Stimulated activated effector memory CD8-positive, alpha-beta T cell treated with anti-CD3 and anti-CD28 coated beads, Interleukin-12 subunit alpha, Interleukin-12 subunit beta, amount 100 ng/mL, for 72 hours (primary cell): Measurements from ENCODE around the gene ERMAP.
"Not testable (repeated sequence)": the region's sequence is repeated elsewhere in the genome, so short reads cannot be mapped to it uniquely, and the experiment has no call there.

Experiments
- ATAC-seq: fragments of 150-1000 bp; cut with Tn5 transposase; 2 replicates; pipeline ENCODE4 v1.10.0; 2021
- DNase-seq, 2 donors: peaks; one replicate each; pipeline ENCODE4 v3.0.0; 2021 to 2022; ENCODE audit warnings: low spot score in 2 of 2
- H3K27ac Mint-ChIP-seq: one replicate; pipeline ENCODE4 v1.8.0; 2022; ENCODE audit warnings: mild to moderate bottlenecking, mixed read lengths
- H3K36me3 Mint-ChIP-seq: one replicate; pipeline ENCODE4 v1.8.0; 2022; ENCODE audit warnings: mild to moderate bottlenecking, mixed read lengths
- H3K4me1 Mint-ChIP-seq: one replicate; pipeline ENCODE4 v1.8.0; 2022; ENCODE audit warnings: mixed read lengths
- H3K4me3 Mint-ChIP-seq: one replicate; pipeline ENCODE4 v1.8.0; 2022; ENCODE audit warnings: mild to moderate bottlenecking, mixed read lengths
- H3K9me3 Mint-ChIP-seq: one replicate; pipeline ENCODE4 v1.8.0; 2022; ENCODE audit warnings: mixed read lengths

Gene ERMAP

DNA sequence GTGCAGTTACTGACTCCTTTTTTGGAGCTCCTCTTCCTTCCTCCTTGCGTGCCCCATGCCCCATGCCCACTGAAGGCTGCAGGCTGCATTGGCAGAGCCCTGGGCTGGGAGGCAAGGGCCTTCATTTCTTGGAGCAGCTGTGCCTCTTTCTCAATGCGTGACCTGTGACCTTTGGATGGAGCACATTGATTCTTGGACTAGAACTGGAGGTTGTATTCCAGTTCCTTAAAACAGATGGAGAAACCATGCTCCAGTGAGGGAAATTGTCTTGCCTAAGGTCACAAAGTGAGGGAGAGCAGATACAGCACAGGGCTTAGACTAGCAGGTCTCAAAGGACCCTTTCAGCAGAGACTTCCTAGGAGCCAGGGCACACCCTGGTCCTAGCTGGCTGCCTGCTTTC is 23.1 kb upstream of the ERMAP start:
- ATAC-seq, result no peak
- H3K27ac Mint-ChIP-seq, result no peak overlapping the region
- no peaks in the 10 kb centered on the region for H3K9me3 Mint-ChIP-seq
- no peak overlapping the region for H3K4me3 Mint-ChIP-seq
- no peak for DNase-seq
- H3K4me1 Mint-ChIP-seq, result no peaks in the 10 kb centered on the region
- H3K36me3 Mint-ChIP-seq, result no peaks in the 10 kb centered on the region

DNA sequence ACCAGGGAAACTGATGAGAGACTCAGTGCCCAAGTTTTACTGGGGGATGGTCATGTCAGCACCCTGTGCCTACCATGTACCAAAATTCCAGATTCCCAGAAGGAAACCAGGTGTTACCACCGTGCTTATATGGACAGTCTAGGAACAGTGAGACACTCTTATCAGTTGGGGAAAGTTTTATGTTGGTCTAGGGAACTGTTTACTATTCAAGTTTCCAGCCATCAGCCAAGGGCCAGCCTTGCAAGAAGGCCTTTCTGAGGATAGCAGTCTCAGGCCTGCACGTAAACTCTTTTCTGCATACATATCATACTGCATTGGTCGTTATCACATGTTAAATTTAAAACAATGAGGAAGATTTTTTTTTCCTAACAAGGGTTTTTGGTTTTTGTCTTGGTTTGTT is 19.5 kb upstream of the ERMAP start:
- Mint-ChIP-seq H3K4me1 (no peaks in the 10 kb centered on the region), H3K4me3 (no peak overlapping the region), H3K9me3 (no peaks in the 10 kb centered on the region), H3K27ac (no peak overlapping the region), H3K36me3 (no peaks in the 10 kb centered on the region)
- ATAC-seq, result no peak
- no peak for DNase-seq

DNA sequence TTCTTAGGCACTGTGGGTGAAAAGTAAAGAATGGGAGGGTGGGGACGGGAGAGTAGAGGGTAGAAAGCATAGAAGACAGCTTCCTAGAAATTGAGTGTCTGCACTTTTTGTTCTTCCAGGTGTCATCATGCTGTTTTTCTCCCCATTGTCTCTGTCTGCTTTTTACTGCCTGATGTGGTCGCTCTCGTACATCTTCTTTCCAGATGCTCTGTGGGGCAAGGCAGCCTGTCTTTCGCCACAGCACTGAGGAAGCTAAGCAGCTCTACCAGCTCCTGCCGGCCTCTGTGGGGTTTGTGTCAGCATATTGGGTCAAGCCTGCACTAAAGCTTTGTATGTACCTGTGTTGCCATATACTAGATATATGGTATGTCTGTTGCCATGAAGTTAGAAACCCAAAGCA is 18.9 kb upstream of the ERMAP start:
- no peak for DNase-seq
- no peak for ATAC-seq
- H3K9me3 Mint-ChIP-seq, result no peaks in the 10 kb centered on the region
- no peaks in the 10 kb centered on the region for H3K4me1 Mint-ChIP-seq
- H3K36me3 Mint-ChIP-seq, result no peaks in the 10 kb centered on the region
- H3K4me3 Mint-ChIP-seq, result no peak overlapping the region
- H3K27ac Mint-ChIP-seq, result no peak overlapping the region

DNA sequence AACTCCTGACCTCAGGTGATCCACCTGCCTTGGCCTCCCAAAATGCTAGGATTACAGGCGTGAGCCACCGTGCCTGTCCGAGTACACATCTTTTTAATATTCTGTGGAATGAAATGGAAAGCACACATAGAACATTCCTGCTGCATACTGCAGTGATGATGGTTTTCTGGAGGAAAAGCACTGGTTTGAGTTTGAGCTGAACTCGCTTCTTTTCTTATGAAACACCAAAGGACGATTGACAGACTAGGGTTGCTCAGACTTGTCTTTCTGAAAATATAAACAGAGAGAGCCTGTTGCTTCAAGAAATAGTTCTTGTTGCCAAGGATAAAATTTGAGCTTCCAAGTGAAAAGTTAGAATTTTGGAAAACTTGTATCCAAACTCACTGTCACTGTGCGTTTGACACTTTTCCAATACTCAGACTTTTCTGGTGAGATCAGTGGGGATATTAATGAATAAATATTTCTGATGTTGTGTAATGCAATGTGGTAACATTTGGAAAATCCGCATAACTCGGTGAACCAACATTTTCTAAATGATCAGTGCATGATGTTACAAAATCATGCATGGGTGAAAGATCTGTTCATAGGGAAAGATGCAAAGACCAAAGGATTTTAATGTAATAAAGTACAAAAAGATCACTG is 15.0 kb upstream of the ERMAP start:
- no peak for DNase-seq
- Mint-ChIP-seq H3K4me1 (no peaks in the 10 kb centered on the region), H3K27ac (no peak overlapping the region), H3K36me3 (peaks cover 5% of the 10 kb centered on the region), H3K4me3 (no peak overlapping the region), H3K9me3 (no peaks in the 10 kb centered on the region)
- no peak for ATAC-seq

DNA sequence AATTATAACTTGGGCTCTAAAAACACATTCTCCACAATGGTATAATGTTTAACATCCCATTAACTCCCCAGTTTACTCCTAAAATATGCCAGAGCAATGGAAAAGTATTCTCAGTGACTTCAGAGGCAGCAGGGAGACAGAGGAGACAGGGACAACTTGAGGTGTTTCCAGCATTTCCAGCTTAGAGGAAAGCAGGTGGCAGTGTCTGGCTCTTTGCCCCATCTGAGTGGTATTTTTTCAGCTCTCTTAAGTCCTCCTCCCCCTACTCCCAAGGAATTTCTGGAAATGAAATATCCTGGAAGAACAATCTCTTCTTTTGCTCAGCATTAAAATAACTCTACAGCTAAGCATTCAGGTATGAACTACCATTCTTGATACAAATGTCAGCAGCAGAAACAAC is 10.8 kb upstream of the ERMAP start:
- DNase-seq (no peak), ATAC-seq (no peak)
- Mint-ChIP-seq H3K36me3 (peaks cover 7% of the 10 kb centered on the region), H3K4me3 (no peak overlapping the region), H3K9me3 (no peaks in the 10 kb centered on the region), H3K4me1 (no peaks in the 10 kb centered on the region), H3K27ac (no peak overlapping the region)

DNA sequence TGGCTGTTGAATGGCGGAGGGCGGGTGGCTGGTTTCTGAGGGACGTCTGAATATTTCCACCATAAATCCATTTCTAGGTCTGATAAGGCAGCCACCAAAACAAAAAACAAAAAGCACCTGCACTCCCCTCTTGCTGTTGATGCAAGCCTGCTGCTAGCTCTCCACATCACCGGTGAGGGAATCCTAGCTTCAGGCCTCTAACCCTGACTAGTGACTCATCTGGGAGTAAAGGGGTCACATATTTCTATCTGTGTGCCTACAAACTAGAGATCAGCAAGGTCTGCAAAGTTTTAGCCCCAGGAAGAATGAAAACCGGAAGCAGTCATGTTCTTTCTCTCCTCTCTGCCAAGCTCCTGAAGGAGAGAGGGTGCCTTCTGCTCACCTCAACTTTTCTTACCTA is 10.3 kb upstream of the ERMAP start:
- no peak overlapping the region for H3K27ac Mint-ChIP-seq
- peaks cover 7% of the 10 kb centered on the region for H3K36me3 Mint-ChIP-seq
- DNase-seq, result no peak
- no peak overlapping the region for H3K4me3 Mint-ChIP-seq
- no peaks in the 10 kb centered on the region for H3K4me1 Mint-ChIP-seq
- no peaks in the 10 kb centered on the region for H3K9me3 Mint-ChIP-seq
- ATAC-seq, result no peak

DNA sequence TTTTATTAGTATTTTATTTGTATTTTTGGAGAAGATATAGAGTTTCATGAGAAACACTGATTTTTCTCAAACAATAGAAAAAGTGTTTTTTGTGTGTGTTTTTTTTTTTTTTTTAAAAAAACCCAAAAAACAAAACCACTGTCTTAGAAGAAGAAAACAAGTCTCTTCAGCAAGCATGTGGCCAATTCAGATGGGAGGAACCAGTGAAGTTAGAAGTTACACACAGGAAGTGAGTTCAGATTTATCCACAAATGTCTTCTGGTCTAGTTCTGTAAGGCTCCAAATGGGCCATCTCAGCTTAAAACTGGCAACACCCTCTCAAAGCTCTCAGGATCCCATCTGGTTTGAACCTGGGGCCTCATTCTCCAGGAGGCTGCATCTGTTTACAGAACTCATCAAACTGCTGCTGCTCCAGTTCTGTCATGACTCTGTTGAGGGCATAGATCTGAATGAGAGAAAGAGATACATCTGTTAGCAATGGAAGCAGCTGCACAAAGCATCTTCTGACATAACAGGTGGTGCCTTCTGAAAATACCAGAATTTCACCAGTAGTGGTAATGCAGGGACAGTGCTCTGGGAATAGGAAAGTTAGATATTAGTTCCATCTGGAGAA is 9.8 kb upstream of the ERMAP start:
- ATAC-seq (no peak), DNase-seq (no peak)
- no peak overlapping the region for H3K27ac Mint-ChIP-seq
- no peaks in the 10 kb centered on the region for H3K4me1 Mint-ChIP-seq
- H3K4me3 Mint-ChIP-seq, result no peak overlapping the region
- H3K9me3 Mint-ChIP-seq, result no peaks in the 10 kb centered on the region
- peaks cover 7% of the 10 kb centered on the region for H3K36me3 Mint-ChIP-seq

DNA sequence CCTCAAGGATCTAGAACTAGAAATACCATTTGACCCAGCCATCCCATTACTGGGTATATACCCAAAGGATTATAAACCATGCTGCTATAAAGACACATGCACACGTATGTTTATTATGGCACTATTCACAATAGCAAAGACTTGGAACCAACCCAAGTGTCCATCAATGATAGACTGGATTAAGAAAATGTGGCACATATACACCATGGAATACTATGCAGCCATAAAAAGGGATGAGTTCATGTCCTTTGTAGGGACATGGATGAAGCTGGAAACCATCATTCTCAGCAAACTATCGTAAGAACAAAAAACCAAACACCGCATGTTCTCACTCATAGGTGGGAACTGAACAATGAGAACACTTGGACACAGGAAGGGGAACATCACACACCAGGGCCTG is 2.1 kb upstream of the ERMAP start:
- not testable (repeated sequence) for H3K27ac Mint-ChIP-seq, H3K36me3 Mint-ChIP-seq

DNA sequence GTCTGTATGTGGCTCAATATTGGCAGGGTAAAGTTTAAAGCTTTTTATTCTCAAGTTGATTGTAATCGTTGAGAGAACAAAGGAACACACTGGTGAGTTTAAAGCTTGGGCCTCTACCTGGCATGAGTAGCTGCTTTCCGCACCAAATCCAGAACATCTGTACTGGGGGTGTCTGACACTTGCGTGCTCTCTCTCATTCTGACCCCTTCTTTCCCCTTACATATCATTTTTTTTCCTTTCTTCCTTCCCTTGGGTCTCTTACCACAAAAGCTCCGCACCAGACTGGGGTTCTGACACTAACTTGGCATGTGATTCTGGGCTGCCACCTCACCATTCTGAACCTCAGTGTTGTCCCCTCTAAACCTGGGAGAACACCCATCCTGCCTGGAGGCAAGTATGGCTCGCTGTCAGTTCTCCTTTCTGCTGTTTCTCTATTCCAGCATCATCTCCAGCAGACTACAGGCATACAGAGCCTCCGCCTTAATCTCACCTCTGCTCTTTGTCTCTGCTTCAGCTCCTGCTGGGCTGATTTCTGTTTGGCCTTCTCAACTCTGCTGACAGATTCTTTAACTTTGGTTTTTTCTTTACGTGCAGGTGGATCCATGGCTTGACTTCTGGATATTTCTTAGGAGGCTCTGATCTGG is 859 bp upstream of the ERMAP start:
- ATAC-seq (no peak), DNase-seq (peak in 1 of 2 donors; percentile 56)
- H3K27ac Mint-ChIP-seq, result peak overlapping the region; percentile 89
- H3K4me3 Mint-ChIP-seq, result peak overlapping the region; percentile 78
- H3K36me3 Mint-ChIP-seq, result no peaks in the 10 kb centered on the region
- no peaks in the 10 kb centered on the region for H3K9me3 Mint-ChIP-seq
- peaks cover 25% of the 10 kb centered on the region for H3K4me1 Mint-ChIP-seq

More for the DNA sequence above, 2.1 kb upstream of the ERMAP start:
- peaks cover 25% of the 10 kb centered on the region for H3K4me1 Mint-ChIP-seq
- not testable (repeated sequence) for H3K4me3 Mint-ChIP-seq, ATAC-seq, H3K9me3 Mint-ChIP-seq, DNase-seq

DNA sequence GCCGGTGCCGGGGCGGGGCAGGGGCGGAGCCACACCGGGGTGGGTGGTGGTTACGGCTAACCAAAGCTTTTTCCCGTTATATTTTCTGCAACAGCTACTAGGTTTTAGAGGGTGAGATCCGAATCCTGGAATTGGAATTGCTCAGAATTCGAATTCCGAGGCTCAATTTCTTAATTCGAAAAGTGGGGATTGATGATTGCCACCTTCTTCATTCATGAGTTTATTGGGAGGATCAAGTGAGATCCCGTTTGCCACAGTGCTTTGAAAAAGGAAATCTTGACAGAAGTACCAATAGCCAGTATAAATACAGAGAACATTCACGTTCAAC is 482 bp downstream of the ERMAP start:
- Mint-ChIP-seq H3K4me1 (peaks cover 25% of the 10 kb centered on the region), H3K36me3 (no peaks in the 10 kb centered on the region), H3K9me3 (no peaks in the 10 kb centered on the region), H3K4me3 (peak overlapping the region; percentile 78), H3K27ac (peak overlapping the region; percentile 89)
- no peak for ATAC-seq
- DNase-seq, result no peak

DNA sequence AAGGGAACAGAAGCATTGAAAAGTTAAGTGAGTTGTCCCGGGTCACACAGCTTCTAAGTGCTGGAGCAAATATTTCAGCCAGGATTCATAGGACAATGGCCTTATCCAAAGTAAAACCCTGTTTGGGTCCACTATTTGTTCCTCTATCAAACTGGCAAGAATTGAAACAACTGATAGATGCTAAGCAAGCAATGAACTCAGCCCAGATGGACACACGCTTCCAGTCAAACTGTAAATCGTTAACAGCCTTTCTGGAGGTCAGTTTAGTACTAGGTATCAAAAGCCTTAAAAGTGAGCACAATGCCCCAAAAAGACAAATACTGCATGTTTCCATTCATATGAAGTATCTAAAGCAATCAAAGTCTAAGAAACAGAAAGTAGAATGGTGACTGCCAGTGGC is 1.1 kb downstream of the ERMAP start:
- Mint-ChIP-seq H3K4me1 (peaks cover 25% of the 10 kb centered on the region), H3K9me3 (no peaks in the 10 kb centered on the region), H3K4me3 (peak overlapping the region; percentile 78), H3K36me3 (no peaks in the 10 kb centered on the region), H3K27ac (no peak overlapping the region)
- DNase-seq (no peak), ATAC-seq (no peak)

DNA sequence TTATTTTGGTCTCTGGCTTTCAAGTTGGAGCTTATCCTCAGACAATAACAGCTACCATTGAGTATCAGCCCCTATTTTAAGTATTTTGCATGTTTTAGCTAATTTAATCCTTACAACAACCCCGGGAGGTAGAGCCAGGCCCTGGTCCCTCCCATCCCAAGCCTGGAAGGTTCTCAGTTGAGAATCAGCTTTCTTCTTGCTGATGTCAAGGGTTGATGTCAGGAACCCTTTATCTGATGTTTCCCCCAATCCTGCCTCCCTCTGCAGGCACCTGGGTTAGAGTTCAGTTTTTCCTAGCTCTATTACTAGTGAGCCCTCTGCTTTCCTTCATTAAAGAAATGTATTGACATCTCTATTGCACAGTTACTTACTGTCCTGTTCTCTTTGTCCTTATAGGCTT is 3.9 kb downstream of the ERMAP start:
- Mint-ChIP-seq H3K36me3 (no peaks in the 10 kb centered on the region), H3K9me3 (no peaks in the 10 kb centered on the region), H3K4me1 (peaks cover 23% of the 10 kb centered on the region), H3K4me3 (no peak overlapping the region), H3K27ac (no peak overlapping the region)
- DNase-seq (no peak), ATAC-seq (no peak)

DNA sequence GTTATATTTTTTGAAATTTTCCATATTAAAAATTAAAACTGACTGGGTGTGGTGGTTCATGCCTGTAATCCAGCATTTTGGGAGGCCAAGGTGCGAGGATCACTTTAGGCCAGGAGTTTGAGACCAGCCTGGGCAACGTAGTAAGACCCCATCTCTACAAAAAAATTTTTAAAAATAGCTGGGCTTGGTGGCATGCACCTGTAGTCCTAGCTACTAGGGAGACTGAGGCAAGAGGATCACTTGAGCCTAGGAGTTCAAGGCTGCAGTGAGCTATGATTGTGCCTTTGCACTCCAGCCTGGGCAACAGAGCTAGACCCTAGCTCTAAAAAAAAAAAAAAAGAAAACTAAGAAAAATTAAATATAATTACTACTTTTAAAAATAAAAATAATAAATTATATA is 4.8 kb downstream of the ERMAP start:
- no peaks in the 10 kb centered on the region for H3K9me3 Mint-ChIP-seq
- no peak overlapping the region for H3K4me3 Mint-ChIP-seq
- no peaks in the 10 kb centered on the region for H3K36me3 Mint-ChIP-seq
- no peak for ATAC-seq
- H3K4me1 Mint-ChIP-seq, result peaks cover 15% of the 10 kb centered on the region
- no peak for DNase-seq
- no peak overlapping the region for H3K27ac Mint-ChIP-seq

DNA sequence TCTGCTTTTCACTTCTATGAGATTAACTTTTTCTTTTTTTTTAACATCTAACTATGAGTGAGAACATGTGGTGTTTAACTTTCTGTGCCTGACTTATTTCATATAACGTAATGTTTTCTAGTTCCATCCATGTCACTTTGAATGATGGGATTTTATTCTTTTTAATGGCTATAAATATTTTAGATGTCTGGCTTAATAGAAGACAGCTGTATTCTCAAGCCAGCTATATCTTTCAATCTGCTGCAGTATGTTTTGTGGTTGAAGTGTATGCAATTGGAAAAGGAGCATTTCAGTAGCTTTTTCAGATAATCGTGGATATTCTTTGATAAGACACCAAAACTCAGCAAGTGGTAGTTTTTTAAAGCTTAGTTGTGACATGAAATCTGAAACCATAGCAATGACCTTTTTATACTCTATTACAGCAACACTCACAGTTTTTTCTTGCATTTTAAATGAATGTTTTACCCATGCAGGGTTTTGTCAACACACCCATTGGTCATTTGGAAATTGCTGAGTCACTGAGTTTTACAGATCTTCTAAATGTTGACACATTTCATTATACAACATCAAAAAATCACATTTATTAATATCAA is 6.0 kb downstream of the ERMAP start:
- ATAC-seq (no peak), DNase-seq (no peak)
- Mint-ChIP-seq H3K36me3 (no peaks in the 10 kb centered on the region), H3K4me1 (peaks cover 8% of the 10 kb centered on the region), H3K9me3 (no peaks in the 10 kb centered on the region), H3K4me3 (no peak overlapping the region), H3K27ac (no peak overlapping the region)

DNA sequence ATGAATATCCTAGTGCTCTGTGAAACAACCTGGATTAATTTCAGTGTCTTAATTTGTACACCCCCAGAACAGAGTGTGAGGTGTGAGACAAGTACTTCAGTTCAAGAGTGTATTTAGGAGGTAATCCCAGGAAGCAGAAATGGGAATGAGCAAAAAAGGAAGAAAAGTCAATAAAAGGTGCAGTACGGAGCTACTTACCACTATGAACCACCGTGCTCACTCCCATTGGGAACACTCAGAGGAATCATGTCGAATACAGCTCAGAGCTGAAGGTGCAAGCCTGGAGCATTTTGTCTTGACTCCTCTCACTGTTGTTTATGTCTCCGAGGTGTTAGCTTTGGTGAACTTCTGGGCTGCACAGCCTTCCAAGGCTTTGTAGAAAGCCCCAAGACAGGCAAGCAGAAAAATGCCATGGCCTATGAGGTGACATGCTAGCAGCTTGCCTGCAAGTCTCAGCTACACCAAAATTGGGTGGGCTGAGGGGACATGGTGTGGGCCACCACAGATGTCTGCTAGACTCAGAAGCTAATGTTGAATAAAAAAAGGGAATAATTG is 7.6 kb downstream of the ERMAP start:
- DNase-seq (no peak), ATAC-seq (no peak)
- Mint-ChIP-seq H3K9me3 (no peaks in the 10 kb centered on the region), H3K4me3 (no peak overlapping the region), H3K27ac (no peak overlapping the region), H3K36me3 (no peaks in the 10 kb centered on the region), H3K4me1 (no peaks in the 10 kb centered on the region)
